SK-N-SH treated with all-trans-retinoic acid at 6 μM for 48 hours (cell line): ENCODE results near the gene KHDRBS1.

Source experiments
- ATAC-seq: fragments of 200-7000 bp; cut with Tn5 transposase; 3 replicates; pipeline ENCODE4 v1.9.1; 2020; ENCODE audit warnings: mild to moderate bottlenecking, moderate library complexity
- ARNTL ChIP-seq: fragments of 450-650 bp; formaldehyde crosslinking; IDR thresholded peaks from 2 replicates; pipeline ENCODE4 v1.5.0; 2020; ENCODE audit warnings: low read depth, mild to moderate bottlenecking, moderate library complexity, borderline replicate concordance
- BACH2 ChIP-seq: fragments of 250-450 bp; sonication (Bioruptor Pico); IDR thresholded peaks from 2 replicates; pipeline ENCODE4 v1.9.0; 2021; ENCODE audit warnings: mild to moderate bottlenecking, borderline replicate concordance
- CREB5 ChIP-seq: fragments of 250-450 bp; sonication (Bioruptor Pico); IDR thresholded peaks from 2 replicates; pipeline ENCODE4 v1.5.1; 2020; ENCODE audit warnings: low read depth, mild to moderate bottlenecking, moderate library complexity
- CSDC2 ChIP-seq: fragments of 250-450 bp; sonication (Bioruptor Pico); IDR thresholded peaks from 2 replicates; pipeline ENCODE4 v1.5.0; 2020; ENCODE audit warnings: mild to moderate bottlenecking, moderate library complexity
- CSRNP3 ChIP-seq: fragments of 250-450 bp; sonication (Bioruptor Pico); IDR thresholded peaks from 2 replicates; pipeline ENCODE4 v1.5.1; 2021; ENCODE audit warnings: mild to moderate bottlenecking, moderate library complexity
- ESRRG ChIP-seq: fragments of 250-450 bp; sonication (Bioruptor Pico); IDR thresholded peaks from 2 replicates; pipeline ENCODE4 v1.6.1; 2021; ENCODE audit warnings: mild to moderate bottlenecking
- GLIS3 ChIP-seq: fragments of 250-450 bp; sonication (Bioruptor Pico); IDR thresholded peaks from 2 replicates; pipeline ENCODE4 v1.5.0; 2020; ENCODE audit warnings: mild to moderate bottlenecking, moderate library complexity
- ISL1 ChIP-seq: fragments of 250-450 bp; sonication (Bioruptor Pico); IDR thresholded peaks from 2 replicates; pipeline ENCODE4 v2.1.2; 2022; ENCODE audit warnings: mild to moderate bottlenecking, moderate library complexity
- OSR1 ChIP-seq: fragments of 250-450 bp; sonication (Bioruptor Pico); IDR thresholded peaks from 2 replicates; pipeline ENCODE4 v1.8.0; 2022; ENCODE audit warnings: moderate library complexity, mild to moderate bottlenecking, inconsistent platforms
- PATZ1 ChIP-seq: fragments of 250-450 bp; sonication (Bioruptor Pico); IDR thresholded peaks from 2 replicates; pipeline ENCODE4 v1.8.0; 2020; ENCODE audit warnings: mild to moderate bottlenecking, moderate library complexity, borderline replicate concordance
- POU6F1 ChIP-seq: fragments of 250-450 bp; sonication (Bioruptor Pico); IDR thresholded peaks from 2 replicates; pipeline ENCODE4 v1.8.0; 2021; ENCODE audit warnings: low read depth, mild to moderate bottlenecking, moderate library complexity, borderline replicate concordance
- PPARA ChIP-seq: fragments of 250-450 bp; sonication (Bioruptor Pico); IDR thresholded peaks from 2 replicates; pipeline ENCODE4 v1.5.0; 2020; ENCODE audit warnings: mild to moderate bottlenecking, borderline replicate concordance
- RARB ChIP-seq: fragments of 250-450 bp; sonication (Bioruptor Pico); IDR thresholded peaks from 2 replicates; pipeline ENCODE4 v1.8.0; 2021; ENCODE audit warnings: mild to moderate bottlenecking, moderate library complexity
- TCF4 ChIP-seq: fragments of 250-450 bp; sonication (Bioruptor Pico); IDR thresholded peaks from 2 replicates; pipeline ENCODE4 v1.8.0; 2021; ENCODE audit warnings: mild to moderate bottlenecking, moderate library complexity, borderline replicate concordance
- TOX ChIP-seq: fragments of 250-450 bp; sonication (Bioruptor Pico); IDR thresholded peaks from 2 replicates; pipeline ENCODE4 v1.8.0; 2021; ENCODE audit warnings: mild to moderate bottlenecking, moderate library complexity, borderline replicate concordance
- TSHZ2 ChIP-seq: fragments of 250-450 bp; sonication (Bioruptor Pico); IDR thresholded peaks from 2 replicates; pipeline ENCODE4 v1.5.0; 2020; ENCODE audit warnings: mild to moderate bottlenecking, moderate library complexity
- ZNF565 ChIP-seq: fragments of 450-650 bp; formaldehyde crosslinking; conservative IDR thresholded peaks from 2 replicates; pipeline ENCODE4 v1.5.0; 2020; ENCODE audit warnings: low read depth, mild to moderate bottlenecking, moderate library complexity
- ZNF70 ChIP-seq: fragments of 450-650 bp; formaldehyde crosslinking; IDR thresholded peaks from 2 replicates; pipeline ENCODE4 v1.5.0; 2020; ENCODE audit warnings: mild to moderate bottlenecking, moderate library complexity
- ZNF8 ChIP-seq: fragments of 450-650 bp; formaldehyde crosslinking; IDR thresholded peaks from 2 replicates; pipeline ENCODE4 v1.5.0; 2020; ENCODE audit warnings: mild to moderate bottlenecking, moderate library complexity

KHDRBS1 gene

GRCh38 chr1:32055416-32055815, 41.7 kb downstream of the KHDRBS1 start:
- no peak for TF ChIP-seq TCF4 (CRISPR knock-in tag)
- no peak for TF ChIP-seq RARB (CRISPR knock-in tag)
- TF ChIP-seq OSR1 (CRISPR knock-in tag) = no peak
- TF ChIP-seq GLIS3 (CRISPR knock-in tag) = no peak
- TF ChIP-seq ISL1 = no peak
- no peak for TF ChIP-seq CSRNP3
- TF ChIP-seq CREB5 (CRISPR knock-in tag) = no peak
- ATAC-seq = no peak

- TF ChIP-seq PATZ1 (CRISPR knock-in tag) (no peak), CSDC2 (CRISPR knock-in tag) (no peak), TSHZ2 (CRISPR knock-in tag) (no peak), POU6F1 (CRISPR knock-in tag) (no peak), BACH2 (no peak), ISL1 (no peak), CREB5 (CRISPR knock-in tag) (no peak), ZNF8 (CRISPR knock-in tag) (no peak), ESRRG (CRISPR knock-in tag) (no peak), OSR1 (CRISPR knock-in tag) (no peak), TOX (CRISPR knock-in tag) (no peak), CSRNP3 (no peak), PPARA (CRISPR knock-in tag) (no peak), ZNF565 (CRISPR knock-in tag) (no peak), ARNTL (CRISPR knock-in tag) (no peak), TCF4 (CRISPR knock-in tag) (no peak), GLIS3 (CRISPR knock-in tag) (no peak), ZNF70 (no peak)
- no peak for ATAC-seq
Observed at GRCh38 chr1:32056598-32056997, 42.9 kb downstream of the KHDRBS1 start.
